NCI-H2171 (cell line): ENCODE results near the gene NRTN.
A peak's percentile ranks its signal among the peaks of the same experiment; 100 is the strongest.

Experiments used
- DNase-seq: peaks from one replicate; lab custom pipeline; 2025; lab: John Stamatoyannopoulos, UW

The NRTN gene

GRCh38 chr19:5814852-5815246, 10.0 kb downstream of the NRTN start:
- no peak for DNase-seq

GRCh38 chr19:5817218-5817617, 12.4 kb downstream of the NRTN start:
- DNase-seq = no peak

- no peak for DNase-seq
Measured at GRCh38 chr19:5818594-5818993, 13.7 kb downstream of the NRTN start.

- no peak for DNase-seq
Measured at GRCh38 chr19:5820785-5821184, 15.9 kb downstream of the NRTN start.

- DNase-seq = no peak
Measured at GRCh38 chr19:5821521-5822180, 16.8 kb downstream of the NRTN start.

GRCh38 chr19:5822181-5822844, 17.4 kb downstream of the NRTN start:
- no peak for DNase-seq

GRCh38 chr19:5823579-5824281, 18.9 kb downstream of the NRTN start:
- DNase-seq = no peak

- no peak for DNase-seq
Measured at GRCh38 chr19:5824751-5825150, 19.9 kb downstream of the NRTN start.

- no peak for DNase-seq
Measured at GRCh38 chr19:5825178-5825577, 20.3 kb downstream of the NRTN start.

- DNase-seq = peak; percentile 96
Measured at GRCh38 chr19:5826531-5827341, 21.9 kb downstream of the NRTN start.

GRCh38 chr19:5827342-5827890, 22.5 kb downstream of the NRTN start:
- no peak for DNase-seq

- DNase-seq = peak; percentile 92
Measured at GRCh38 chr19:5827891-5828660, 23.2 kb downstream of the NRTN start.

- DNase-seq = peak; percentile 82
Measured at GRCh38 chr19:5828661-5829566, 24.0 kb downstream of the NRTN start.

GRCh38 chr19:5829567-5830310, 24.9 kb downstream of the NRTN start:
- no peak for DNase-seq

- no peak for DNase-seq
Measured at GRCh38 chr19:5831159-5831558, 26.3 kb downstream of the NRTN start.

GRCh38 chr19:5832061-5832460, 27.2 kb downstream of the NRTN start:
- DNase-seq = no peak

GRCh38 chr19:5832527-5833216, 27.8 kb downstream of the NRTN start:
- DNase-seq = no peak

- no peak for DNase-seq
Measured at GRCh38 chr19:5837761-5838352, 33.0 kb downstream of the NRTN start.
